Amygdala (tissue), 56 donors: Measurements from ENCODE around the gene MEGF11.
A peak's percentile ranks its signal among the peaks of the same experiment; 100 is the strongest.
"Not testable (repeated sequence)": the region's sequence is repeated elsewhere in the genome, so short reads cannot be mapped to it uniquely, and the experiment has no call there.

Experiments
- DNase-seq, 56 donors: peaks; one replicate each; lab custom pipeline; 2025; lab: John Stamatoyannopoulos, UW

MEGF11 gene

GRCh38 chr15:65893060-65893459 lies 360.5 kb downstream of the MEGF11 start:
- no peak for DNase-seq

GRCh38 chr15:65888981-65889380 lies 364.6 kb downstream of the MEGF11 start:
- no peak for DNase-seq

- DNase-seq: no peak
These were observed 366.0 kb downstream of the MEGF11 start for GRCh38 chr15:65887565-65887964.

- DNase-seq: no peak
These were observed 367.8 kb downstream of the MEGF11 start for GRCh38 chr15:65885668-65886218.

- DNase-seq: no peak
These were observed 369.0 kb downstream of the MEGF11 start for GRCh38 chr15:65884511-65884910.

GRCh38 chr15:65883571-65883970 lies 370.0 kb downstream of the MEGF11 start:
- no peak for DNase-seq

GRCh38 chr15:65881766-65882434 lies 371.6 kb downstream of the MEGF11 start:
- no peak for DNase-seq

- no peak for DNase-seq
These were observed 375.8 kb downstream of the MEGF11 start for GRCh38 chr15:65877749-65878148.

- DNase-seq: no peak
These were observed 378.1 kb downstream of the MEGF11 start for GRCh38 chr15:65875458-65875857.

- no peak for DNase-seq
These were observed 380.3 kb downstream of the MEGF11 start for GRCh38 chr15:65873256-65873655.

- not testable (repeated sequence) for DNase-seq
These were observed 381.0 kb downstream of the MEGF11 start for GRCh38 chr15:65872596-65872995.

GRCh38 chr15:65871886-65872285 lies 381.7 kb downstream of the MEGF11 start:
- not testable (repeated sequence) for DNase-seq

- peak in 1 of 56 donors; percentile 33 for DNase-seq
These were observed 382.5 kb downstream of the MEGF11 start for GRCh38 chr15:65870889-65871533.

GRCh38 chr15:65869954-65870871 lies 383.3 kb downstream of the MEGF11 start:
- DNase-seq: peak in 20 of 56 donors; percentile 7 to 46 (median 24)

- peak; percentile 76 to 100 (median 94) for DNase-seq
These were observed 384.2 kb downstream of the MEGF11 start, which contains the start of gene RAB11A for GRCh38 chr15:65869126-65869953. RAB11A (plus strand) TSS chr15:65869491; CDS start chr15:65869586, 95 bp downstream.

- no peak for DNase-seq
These were observed 384.9 kb downstream of the MEGF11 start for GRCh38 chr15:65868546-65869125.

GRCh38 chr15:65867933-65868332 lies 385.6 kb downstream of the MEGF11 start:
- not testable (repeated sequence) for DNase-seq

- DNase-seq: no peak
These were observed 386.3 kb downstream of the MEGF11 start for GRCh38 chr15:65867244-65867643.

GRCh38 chr15:65863106-65863505 lies 390.4 kb downstream of the MEGF11 start:
- DNase-seq: no peak
